ENCODE data around the gene HTRA2.

The HTRA2 gene

GRCh38 chr2:74502147-74502719 lies 27.5 kb upstream of the HTRA2 start:
- H3K27ac ChIP-seq, result no peak overlapping the region
- TF ChIP-seq, protein P1, sequence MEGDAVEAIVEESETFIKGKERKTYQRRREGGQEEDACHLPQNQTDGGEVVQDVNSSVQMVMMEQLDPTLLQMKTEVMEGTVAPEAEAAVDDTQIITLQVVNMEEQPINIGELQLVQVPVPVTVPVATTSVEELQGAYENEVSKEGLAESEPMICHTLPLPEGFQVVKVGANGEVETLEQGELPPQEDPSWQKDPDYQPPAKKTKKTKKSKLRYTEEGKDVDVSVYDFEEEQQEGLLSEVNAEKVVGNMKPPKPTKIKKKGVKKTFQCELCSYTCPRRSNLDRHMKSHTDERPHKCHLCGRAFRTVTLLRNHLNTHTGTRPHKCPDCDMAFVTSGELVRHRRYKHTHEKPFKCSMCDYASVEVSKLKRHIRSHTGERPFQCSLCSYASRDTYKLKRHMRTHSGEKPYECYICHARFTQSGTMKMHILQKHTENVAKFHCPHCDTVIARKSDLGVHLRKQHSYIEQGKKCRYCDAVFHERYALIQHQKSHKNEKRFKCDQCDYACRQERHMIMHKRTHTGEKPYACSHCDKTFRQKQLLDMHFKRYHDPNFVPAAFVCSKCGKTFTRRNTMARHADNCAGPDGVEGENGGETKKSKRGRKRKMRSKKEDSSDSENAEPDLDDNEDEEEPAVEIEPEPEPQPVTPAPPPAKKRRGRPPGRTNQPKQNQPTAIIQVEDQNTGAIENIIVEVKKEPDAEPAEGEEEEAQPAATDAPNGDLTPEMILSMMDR (conservative IDR thresholded peaks at IDR 0.05), result no peak

GRCh38 chr2:74502720-74503505 lies 26.8 kb upstream of the HTRA2 start:
- TF ChIP-seq, protein P1 (conservative IDR thresholded peaks at IDR 0.05), result no peak
- no peak overlapping the region for H3K27ac ChIP-seq

GRCh38 chr2:74503506-74504475 lies 25.9 kb upstream of the HTRA2 start:
- TF ChIP-seq, protein P1 (conservative IDR thresholded peaks at IDR 0.05), result no peak
- no peak overlapping the region for H3K27ac ChIP-seq

- no peak overlapping the region for H3K27ac ChIP-seq
- TF ChIP-seq, protein P1 (conservative IDR thresholded peaks at IDR 0.05), result no peak
These were observed 25.1 kb upstream of the HTRA2 start for GRCh38 chr2:74504591-74504990.

DNA sequence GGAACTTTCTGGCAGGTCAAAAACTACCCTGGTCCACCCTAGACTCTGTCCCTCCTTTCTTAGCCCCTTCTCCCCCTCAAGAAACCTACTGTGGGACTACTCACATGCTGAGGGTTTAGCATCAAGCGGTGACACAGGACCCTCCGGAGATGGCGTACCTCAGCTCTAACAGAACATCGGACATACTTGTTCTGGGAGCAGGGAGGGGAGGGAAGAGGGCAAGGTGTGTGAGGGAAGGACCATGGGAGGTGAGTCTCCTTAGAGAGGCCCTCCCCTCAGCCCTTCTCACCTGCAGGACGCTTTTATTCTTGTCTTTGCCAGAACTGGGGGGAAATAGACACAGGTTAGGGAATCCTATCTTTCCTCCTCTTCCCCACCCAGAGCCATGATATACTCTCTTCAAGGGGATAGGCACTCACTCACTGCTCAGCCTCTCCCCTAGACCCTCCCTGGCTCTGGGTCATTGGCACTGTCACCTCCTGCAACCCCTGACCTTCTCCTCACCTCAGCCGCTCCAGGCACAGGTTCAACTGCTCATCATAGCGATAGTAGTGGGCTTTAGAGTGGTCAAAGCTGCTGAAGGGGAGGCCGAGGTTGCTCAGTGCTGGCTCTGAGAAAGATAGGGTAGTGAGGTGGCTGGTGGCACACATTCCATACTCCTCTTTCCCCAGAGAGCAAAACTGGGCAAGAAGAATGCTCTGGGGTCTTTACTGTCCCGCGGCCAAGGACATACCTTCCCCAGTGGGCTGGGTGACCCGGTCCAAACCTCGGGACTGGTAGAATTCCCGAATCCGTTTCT lies 24.1 kb upstream of the HTRA2 start:
- TF ChIP-seq, protein P1 (conservative IDR thresholded peaks at IDR 0.05), result no peak
- peak overlapping the region; percentile 98; the same call in 1 of the 2 replicates for H3K27ac ChIP-seq

DNA sequence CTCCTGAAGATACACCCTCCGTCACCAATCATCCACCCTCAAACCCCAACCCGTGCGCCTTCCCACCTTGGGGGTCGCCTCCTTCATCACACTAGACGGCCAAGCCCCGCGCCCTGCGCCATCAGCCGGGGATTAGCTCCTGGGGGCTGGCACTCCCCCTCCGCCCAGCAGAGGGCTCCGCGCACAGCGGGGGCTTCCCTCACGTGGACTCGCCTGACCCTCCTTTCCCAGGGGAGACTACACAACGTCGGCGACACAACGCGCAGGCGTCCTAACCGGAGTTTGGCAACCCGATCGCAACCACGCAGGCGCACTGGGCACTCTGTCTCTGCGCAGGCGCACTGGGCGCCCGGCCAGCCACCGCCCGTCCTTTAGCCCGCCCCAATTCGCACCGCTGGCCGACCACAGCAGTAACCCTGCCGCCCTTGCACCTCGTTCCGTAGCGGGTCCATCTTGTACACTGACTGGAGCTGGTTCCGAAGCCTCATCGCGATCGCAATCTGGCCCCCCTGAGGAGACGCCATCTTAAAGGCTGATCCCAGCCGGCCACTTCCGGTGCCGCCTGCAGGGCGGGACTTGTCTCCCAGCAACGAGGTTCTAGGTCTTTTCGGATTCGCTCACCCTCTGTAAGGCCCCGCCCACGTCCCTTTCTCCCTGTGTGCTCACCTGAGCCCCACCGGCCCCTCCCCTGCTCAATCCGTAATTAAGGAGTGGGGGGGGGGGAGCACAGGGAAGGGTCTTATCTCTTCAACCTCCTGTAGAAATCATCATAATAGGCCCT lies 22.4 kb upstream of the HTRA2 start, which contains the start of gene PCGF1:
Gene PCGF1 (minus strand): TSS at position 551 of the 781 bp plus-strand sequence. CDS start 27 bp downstream, at position 524.
- TF ChIP-seq, protein P1 (conservative IDR thresholded peaks at IDR 0.05), result peak; percentile 53
- H3K27ac ChIP-seq, result peak within 1 kb of the TSS; percentile 98
